CD4-positive, alpha-beta T cell treated with Interleukin-15 for 1 hour (primary cell): Measurements from ENCODE around the gene FAM174C.

Source experiments
- DNase-seq: peaks from one replicate; pipeline ENCODE4 v3.0.0-alpha.2; 2020

The FAM174C gene

DNA sequence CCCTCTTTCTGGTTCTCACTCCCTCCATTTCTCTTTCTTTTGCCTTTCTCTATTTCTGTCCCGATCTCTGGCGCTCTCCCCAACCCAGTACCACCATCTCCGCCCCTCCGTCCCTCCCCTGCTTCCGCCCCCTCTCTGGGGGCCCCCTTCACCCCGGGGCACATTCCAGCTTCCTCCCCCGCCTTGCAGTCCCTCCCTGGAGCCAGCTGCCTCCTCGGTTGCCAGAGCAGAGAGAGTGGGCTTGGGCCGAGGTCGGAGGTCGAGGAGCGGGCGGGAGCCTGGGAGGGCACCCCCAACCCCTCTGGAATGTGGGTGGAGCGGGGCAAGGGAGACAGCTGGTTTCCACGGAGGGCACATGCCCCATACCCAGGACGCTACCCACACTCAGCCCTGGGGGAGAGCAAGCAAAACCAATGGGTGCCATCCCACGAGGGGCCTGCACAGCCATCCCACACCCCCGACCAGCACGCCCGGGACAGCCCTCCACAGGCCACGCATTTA, 12.7 kb upstream of the FAM174C start:
- DNase-seq, result no peak

DNA sequence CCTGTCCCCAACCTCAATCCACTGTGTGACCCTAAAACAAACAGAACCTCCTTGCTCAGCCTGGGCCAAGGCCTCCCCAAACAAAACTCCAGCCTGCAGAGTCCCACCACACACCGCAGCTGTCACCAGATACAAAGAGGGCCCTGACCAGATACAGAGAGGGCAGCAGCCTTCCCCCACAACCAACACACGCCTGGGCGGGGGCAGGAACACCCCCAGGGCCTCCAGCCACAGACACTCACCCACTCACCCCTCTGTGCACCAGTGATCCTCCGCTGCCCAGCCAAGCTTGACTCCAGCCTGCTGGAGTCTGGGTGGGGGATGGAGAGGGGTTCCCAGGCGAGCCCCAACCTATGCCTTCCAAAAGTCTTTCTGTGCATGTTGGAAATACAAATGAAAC, 12.1 kb upstream of the FAM174C start:
- peak; percentile 46 for DNase-seq

DNA sequence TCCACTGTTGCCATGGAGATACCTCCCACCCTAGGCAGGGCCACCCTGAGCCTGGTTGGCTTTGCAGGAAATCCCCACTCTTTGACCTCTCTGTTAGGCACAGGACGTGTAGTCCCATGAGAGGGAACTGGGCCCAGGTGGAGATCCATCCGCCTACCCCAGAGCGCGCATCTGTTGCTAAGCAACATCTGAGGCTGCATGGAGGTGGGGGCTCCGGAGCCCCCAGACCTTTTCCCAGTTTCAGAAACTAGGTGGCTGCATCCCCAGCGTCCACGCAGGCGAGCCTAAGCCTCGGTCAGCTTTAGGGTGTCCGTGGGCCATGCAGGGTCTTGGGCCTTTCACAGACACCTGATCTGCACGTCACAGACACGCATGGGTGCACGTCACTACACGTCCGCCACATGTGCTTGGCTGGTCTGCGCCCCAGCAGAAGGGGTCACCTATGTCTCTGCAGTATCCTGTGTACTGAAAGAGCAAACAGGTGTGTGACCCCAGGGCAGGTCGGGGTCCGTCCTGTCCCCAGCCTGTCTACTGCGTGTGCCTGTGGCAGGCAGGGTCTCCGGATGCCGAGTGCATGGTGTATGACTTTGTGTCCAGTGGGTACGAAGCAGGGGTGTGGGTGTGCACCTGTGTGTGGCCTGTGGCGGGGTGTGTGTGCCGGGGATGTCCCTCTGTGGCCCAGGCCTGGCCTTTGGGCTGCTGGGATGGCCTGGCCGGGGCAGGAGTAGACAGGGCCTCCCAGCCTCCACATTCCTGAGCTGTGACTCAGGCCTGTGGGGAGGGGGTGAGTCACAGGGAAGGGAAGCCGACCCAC, 10.3 kb upstream of the FAM174C start:
- peak; percentile 72 for DNase-seq

DNA sequence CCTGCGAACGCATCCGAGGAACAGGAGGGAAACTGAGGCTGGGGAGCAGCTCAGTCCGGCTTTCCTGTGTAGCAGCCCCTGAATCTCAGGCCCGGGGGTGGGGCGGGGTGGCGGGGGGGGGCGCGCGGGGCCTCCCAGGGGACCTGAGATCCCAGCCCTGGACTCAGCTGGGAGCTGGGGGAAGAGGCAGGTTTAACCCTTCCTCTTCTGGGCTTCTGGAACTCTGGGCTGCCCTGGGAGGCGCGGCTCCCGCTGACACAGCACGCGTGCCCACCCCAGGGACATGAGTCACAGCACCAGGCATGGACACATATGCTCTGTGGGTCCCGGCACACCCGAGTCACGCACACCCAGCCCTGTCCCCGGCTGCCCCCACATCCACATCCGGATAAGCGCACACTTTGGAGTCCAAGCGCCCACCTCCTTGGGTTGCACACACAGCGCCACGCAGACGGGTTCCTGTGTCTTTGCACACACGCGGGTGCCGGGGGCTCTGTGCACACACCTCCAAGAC, 9.7 kb upstream of the FAM174C start:
- peak; percentile 67 for DNase-seq

DNA sequence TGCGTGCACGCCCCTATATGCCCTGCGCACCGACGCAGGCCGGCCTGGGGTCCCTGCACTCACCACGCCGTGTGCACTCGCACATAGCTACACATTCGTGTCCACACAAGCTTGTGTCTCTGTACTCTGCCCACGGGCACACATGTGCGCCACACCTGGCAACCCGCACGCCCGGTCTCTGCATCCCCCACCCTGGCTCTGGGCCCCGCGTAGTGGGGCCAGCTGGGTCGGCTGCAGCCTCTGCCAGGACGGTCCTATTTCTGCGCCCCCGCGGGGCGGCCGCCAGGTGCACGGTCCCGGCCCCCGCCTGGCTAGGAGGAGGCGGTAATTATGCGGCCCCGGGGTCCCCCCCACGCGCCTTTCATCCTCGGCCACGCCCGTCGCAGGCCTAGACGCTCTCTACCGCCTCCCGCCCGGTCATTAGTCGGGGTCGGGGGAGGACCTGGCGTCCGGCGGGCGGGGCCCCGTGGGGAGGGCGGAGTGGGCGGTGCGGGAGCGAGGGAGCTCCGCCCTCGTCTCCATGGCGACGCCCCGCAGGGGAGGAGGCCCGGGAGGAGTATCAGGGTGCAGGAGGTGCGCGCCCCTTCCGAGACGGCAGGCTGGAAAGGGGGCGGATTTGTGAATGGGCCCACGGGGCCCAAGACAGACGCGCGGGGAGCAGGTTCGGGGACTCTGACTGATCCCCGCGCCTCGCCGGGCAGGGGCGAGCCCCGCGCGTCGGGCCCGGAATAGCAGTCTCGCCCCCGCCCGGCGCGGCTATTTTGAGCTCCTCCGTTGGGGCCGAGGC, 9.0 kb upstream of the FAM174C start:
- peak; percentile 90 for DNase-seq

DNA sequence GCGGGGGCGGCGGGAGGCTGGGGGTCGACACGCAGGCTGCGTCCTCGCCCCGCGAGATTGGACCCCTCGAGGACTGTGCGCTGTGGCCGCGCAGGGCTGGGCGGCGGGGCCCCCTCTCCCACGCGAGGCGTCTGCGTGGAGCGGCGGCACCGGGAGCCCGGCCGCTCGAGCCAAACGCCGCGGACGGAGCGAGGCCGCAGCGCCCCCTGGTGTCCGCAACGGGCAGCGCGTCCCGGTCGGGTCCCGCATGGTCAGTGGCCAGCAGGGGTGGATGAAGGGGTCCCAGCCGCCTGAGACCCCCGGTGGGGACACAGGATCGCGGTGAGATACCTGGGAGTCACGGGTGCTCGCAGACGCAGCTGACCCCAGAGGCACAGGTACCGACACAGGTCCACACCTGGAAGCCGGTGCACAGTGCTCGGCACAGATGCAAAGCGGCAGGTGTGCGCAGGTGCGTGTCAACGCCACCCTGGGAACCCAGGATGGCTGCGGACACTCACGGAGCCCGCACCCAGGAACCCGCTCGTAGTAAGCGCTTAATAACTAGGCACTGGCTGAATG, 8.3 kb upstream of the FAM174C start:
- peak; percentile 68 for DNase-seq

DNA sequence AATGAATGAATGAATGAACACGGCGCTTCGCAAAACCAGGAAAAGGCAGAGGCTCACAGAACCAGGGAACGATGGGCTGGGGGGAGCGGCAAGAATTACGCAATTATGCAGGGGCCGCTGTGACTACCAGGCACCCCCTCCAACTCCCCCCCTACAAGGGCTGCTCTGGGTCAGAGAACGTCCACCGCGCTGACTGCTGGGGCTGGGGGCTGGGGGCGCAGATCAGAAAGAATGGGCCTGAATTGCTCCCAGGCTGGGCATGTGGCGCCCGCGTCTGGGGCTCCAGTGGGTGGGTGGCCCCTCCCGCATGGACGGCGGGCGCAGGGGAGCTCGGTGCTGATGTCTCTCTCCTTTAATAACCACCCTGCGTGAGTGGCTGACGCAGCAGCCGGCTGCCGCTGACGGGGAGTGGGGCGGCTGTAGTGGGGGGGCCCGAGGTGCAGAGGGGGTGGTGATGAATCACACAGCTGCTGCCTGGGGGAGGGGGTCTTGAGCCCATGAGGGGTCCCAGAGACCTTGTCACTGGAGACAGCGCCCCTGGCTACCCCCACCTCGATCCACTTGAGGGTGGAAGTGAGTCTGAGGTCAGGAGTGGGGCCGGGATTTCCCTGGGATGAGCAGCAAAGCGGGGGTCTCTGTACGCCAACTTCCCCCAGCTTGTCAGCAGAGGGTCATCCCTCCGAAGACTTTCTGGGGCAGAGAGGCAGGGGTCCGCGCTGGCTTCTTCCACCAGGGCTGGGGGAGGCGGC, 7.7 kb upstream of the FAM174C start:
- no peak for DNase-seq

DNA sequence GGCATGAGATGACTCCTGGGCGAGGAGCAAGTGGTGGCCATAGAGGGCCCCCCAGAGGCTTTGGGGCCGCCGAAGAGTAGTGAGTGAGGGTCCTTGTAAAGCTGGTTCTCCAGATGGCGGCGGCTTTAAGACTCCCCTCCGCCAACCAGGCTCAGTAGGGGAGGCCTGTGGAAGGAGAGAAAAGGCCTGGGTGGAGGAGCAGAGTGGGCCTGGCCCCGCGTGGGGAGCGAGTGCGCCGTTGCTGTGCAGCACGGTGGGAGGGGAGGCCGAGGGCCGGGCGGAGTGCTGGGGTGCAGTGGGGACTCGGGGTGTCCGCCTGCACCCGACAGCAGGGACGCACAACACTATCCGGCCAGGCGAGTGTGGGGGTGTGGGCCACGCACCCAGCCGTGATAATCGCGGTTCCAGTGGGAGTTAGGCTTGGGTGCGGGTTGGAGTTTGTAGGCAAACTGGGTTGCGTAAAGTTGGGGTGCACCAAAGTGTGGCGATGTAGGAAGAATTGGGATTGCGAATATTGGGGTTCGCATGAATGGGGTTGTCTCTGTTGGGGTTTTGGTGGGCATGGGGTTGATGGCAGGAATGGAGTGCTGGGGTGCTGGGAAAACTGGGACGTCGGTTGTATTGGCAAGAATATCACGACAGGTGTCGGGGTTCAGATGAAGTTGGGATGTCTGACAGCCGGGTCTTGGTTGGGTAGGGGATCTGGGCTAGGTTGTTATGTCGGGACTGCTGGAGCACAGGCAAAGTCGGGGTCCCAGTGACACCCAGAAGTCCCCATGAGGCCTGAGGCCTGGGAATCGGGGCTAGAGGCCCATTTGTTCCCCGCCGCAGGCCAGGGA, 6.9 kb upstream of the FAM174C start:
- no peak for DNase-seq

DNA sequence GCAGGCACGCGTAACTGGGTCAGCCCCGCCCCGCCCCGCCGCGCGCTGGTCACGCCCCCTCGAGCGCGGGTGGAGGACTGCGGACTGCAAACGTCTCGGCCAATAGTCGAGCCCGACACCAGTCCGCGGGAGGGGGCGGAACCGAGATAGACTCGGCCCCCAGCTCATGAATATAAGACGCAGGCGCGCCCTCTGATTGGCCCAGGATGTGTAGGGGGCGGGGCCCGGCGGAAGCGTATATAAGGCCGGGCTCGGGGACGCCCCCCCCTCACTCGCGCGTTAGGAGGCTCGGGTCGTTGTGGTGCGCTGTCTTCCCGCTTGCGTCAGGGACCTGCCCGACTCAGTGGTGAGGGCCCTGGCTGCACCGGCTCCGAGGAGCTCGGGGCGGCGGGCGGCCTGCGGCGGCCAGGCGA, 6.3 kb upstream of the FAM174C start, which contains the start of gene CIRBP:
Gene CIRBP, plus strand, starts transcription at position 268 of the 413 bp plus-strand sequence. CDS start 1,602 bp downstream, outside the sequence.
- DNase-seq, result peak; percentile 100

DNA sequence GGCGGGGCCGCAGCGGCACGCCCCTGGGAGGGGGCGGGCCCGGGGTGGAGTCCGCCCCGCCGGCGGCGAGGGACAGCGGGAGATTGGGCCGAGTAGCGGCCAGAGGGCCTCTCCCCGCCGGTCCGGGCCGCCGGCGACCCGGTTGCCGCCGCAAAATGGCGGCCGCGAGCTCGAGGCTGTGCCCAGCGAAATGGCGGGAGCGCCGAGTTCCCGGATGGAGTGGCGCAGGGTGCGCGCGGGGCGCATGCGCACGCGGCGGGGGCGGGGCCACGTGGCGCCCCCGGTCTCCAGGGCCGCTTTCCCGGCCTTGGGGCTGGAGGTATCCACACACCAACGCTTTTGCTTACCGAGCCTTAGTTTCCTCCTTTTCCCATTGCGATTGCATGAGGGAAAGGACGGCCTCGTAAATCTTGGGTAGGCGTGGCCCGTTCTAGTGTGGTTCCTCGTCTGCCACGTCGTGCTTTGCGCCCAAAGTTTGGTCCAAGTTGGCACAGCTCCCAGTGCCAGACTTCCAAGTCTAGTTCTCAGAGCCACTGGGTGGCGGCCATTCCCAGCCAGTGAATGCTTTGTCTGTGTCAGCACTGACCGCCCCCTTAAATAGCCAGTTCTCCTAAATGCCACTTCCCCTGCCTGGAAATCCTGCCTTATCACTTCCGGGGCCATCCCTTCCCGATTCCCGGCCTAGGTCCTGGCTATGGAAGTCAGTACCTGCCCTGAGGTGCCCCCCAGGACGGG, 5.7 kb upstream of the FAM174C start:
- peak; percentile 87 for DNase-seq

DNA sequence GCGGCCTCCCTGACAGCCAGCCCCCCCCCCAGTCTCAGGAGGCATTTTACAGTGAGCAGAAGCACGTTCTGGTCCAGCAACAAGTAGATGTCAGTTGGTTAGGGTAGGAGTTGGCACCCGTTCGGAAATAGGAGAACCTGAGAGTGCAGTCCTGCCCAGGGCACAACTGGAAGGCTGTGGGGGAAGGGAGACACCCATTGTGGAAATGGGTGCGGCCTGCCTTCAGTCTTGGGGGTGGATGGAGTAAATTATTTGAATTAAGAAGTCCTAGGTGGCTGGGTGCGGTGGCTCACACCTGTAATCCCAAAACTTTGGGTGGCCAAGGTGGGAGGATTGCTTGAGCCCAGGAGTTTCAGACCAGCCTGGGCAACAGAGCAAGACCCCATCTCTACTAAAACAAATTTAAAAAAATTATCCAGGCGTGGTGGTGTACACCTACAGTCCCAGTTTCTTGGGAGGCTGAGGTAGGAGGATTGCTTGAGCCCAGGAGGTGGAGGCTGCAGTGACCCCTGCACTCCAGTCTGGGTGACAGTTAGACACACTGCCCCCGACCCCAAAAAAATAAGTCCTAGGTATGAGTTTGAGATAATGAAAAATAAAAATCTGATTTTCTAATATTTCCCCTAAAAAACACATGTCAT, 5.0 kb upstream of the FAM174C start:
- DNase-seq, result no peak

DNA sequence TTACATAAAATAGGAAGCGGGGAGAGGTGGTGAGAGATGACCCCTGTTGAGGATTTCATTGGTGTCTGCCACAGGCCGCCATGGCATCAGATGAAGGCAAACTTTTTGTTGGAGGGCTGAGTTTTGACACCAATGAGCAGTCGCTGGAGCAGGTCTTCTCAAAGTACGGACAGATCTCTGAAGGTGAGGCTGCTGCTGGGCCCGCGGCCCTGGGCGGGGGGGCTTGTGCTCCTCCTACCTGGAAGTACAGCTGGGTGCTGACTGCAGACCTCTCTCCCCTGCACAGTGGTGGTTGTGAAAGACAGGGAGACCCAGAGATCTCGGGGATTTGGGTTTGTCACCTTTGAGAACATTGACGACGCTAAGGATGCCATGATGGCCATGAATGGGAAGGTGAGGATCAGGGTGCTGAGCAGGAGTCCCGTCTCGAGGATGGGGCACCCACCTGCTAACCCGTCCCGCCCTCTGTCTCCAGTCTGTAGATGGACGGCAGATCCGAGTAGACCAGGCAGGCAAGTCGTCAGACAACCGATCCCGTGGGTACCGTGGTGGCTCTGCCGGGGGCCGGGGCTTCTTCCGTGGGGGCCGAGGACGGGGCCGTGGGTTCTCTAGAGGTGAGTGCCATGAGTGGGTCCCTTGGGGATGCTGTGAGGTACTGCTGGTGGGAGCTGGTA, 4.3 kb upstream of the FAM174C start:
- DNase-seq, result no peak

DNA sequence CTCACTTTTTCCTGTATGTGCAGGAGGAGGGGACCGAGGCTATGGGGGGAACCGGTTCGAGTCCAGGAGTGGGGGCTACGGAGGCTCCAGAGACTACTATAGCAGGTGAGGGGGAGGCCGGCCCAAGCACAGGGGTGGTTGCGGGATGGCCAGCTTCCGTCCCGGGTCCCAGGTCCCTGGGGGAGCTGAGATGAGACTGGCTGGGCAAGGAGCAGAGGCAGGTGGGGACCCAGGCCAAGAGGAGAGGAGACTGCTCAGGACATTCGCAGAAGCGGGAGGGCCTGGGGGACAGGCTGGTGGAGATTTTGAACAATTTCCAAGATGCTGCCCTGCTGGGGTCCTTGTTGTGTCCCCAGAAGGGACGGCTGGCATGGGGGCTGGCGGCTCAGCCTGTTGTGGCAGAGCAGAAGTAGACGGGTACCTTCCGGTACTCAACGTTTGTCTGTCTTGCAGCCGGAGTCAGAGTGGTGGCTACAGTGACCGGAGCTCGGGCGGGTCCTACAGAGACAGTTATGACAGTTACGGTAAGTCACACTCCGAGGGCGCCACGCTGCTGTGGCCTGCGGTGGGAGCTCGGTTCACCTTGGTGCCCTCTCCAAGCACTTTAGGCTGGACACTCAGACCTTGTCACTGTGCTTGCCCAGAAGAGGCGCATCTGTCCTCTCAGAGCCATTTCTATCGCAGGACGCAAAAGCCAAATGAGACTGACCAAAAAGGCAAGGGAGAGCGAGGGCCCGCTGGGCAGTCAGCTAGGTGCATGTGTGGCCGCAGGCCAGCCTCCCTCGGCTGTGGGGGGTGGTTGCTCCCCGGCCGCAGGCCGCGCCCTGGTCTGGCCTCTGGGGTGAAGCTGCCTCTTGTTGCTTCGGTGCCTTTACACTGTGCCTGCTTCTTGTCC, 3.6 kb upstream of the FAM174C start:
- DNase-seq, result no peak

DNA sequence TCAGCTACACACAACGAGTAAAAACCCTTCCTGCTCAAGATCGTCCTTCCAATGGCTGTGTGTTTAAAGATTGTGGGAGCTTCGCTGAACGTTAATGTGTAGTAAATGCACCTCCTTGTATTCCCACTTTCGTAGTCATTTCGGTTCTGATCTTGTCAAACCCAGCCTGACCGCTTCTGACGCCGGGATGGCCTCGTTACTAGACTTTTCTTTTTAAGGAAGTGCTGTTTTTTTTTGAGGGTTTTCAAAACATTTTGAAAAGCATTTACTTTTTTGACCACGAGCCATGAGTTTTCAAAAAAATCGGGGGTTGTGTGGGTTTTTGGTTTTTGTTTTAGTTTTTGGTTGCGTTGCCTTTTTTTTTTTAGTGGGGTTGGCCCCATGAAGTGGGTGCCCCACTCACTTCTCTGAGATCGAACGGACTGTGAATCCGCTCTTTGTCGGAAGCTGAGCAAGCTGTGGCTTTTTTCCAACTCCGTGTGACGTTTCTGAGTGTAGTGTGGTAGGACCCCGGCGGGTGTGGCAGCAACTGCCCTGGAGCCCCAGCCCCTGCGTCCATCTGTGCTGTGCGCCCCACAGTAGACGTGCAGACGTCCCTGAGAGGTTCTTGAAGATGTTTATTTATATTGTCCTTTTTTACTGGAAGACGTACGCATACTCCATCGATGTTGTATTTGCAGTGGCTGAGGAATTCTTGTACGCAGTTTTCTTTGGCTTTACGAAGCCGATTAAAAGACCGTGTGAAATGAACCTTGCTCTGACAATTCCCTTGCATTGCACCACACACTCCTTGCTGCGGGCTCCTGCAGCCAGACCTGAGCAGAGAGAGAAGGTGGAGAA, 2.7 kb upstream of the FAM174C start:
- no peak for DNase-seq

DNA sequence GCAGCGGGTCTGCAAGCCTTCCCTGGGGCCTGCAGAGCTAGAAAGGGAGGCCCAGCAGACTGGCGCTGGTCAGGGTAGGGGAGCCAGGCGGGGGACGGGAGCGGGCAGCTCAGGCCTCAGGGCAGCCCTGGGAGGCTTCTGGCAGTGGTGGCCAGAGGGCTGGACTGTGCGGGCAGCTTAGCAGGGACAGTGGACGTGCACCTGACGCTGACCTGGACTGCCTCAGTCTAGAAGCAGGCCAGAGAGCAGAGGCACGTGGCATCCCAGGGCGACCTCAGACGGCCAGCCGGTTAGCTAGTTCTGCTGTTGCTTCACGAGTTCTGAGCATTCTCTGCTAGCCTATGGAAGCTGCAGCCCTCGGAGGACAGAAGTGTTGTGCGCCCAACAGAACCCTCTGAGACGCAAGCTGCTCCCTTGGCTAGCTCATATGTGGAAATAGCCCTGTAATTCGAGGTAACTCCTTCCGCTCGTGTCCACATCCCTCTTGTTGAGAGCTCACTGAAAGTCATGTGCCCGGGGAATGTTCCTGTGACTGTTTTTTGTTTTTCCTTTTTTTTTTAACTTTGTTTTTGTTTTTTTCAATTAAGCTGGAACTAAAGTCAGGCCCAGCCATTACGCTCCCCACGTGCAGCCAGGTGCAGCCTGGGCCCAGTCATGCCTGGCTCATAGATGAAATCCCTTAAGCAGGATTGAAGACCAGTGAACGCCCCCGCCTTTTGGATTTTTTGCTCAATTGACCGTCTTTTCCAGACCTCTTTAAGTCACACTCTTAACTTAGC, 1.9 kb upstream of the FAM174C start:
- no peak for DNase-seq

DNA sequence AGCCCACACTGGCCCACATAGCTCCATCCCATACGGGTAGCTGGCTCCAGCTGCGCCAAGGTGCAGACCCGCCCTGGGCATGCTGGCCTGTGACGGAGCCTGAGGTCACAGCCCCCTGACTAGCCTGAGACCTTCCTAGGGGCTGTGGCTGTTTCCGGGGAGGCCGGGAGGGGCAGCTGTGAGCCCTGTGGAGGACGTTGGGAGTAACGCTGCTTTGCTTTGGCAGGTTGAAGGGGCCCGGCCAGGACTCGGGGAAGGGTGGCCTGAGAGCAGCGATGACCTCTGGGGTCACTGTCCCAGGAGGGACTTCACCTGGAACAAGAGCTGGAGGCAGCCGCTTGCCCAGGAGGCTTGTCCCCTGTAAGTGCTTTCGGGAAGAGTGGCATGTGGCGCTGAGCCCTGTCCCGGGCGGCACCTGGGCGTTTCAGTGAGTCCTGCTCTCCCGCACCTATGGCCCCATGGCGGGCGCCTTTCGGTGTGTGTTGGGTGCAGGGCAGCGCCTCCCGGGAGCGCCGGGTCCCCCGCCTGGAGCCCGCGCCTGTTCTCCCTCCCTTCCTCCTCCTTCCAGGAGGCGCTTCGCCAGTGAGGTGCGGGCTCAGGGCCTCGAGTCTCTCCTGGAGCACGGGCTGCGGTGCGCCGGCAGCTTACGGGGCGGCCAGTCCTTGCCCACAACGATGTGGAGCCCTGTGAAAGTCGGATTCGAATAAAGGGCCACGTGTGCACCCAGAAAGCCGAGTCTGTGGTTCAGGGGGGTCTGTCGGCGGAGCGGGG, 1.1 kb upstream of the FAM174C start:
- no peak for DNase-seq
